Endothelial cell of umbilical vein (primary cell): Measurements from ENCODE around the gene LCTL. TPM values are rescaled to one million over a fixed set of nuclear protein-coding genes. Genes with fewer than 3 reads are reported as not detected.

Experiments
- BruUV-seq: library from RNA; stranded (reverse); fragments of 400-500 nt; replicated peaks from 2 replicates; lab custom pipeline; 2021; lab: Mats Ljungman, UMichigan
- CTCF ChIA-PET: fragments of 300-600, 350-600 bp; sonication (Branson Sonifier 250); formaldehyde crosslinking; loops from one replicate; lab custom pipeline; 2021; ENCODE audit warnings: antibody characterized with exemption, inconsistent platforms; lab: Charles Lee
- POLR2A ChIA-PET: fragments of 300-600, 350-600 bp; sonication (Branson Sonifier 250); formaldehyde crosslinking; loops from one replicate; lab custom pipeline; 2021; ENCODE audit warnings: antibody characterized with exemption, inconsistent platforms; lab: Charles Lee
- DNase-seq: peaks from one replicate; pipeline ENCODE4 v3.0.0-alpha.2; 2011; ENCODE audit warnings: low read depth, low spot score
- FAIRE-seq: peaks from 2 replicates; lab custom pipeline; 2011; peaks lifted over from hg19 to GRCh38; lab: Jason Lieb, UNC
- H2AFZ ChIP-seq: 2 replicates; pipeline ENCODE4 v1.6.0; 2012; ENCODE audit warnings: low read depth, low read length, control low read depth, inconsistent platforms
- H3K27ac ChIP-seq: 2 replicates; pipeline ENCODE4 v1.5.1; 2011; ENCODE audit warnings: low read depth, mild to moderate bottlenecking, control low read depth, low read length, moderate library complexity; ENCODE audit not compliant: insufficient read depth
- H3K27me3 ChIP-seq, 2 experiments: 2 replicates each; pipeline versions ENCODE4 v1.6.0 to v1.6.1; 2011; ENCODE audit warnings: low read length in 2 of 2, mixed read lengths in 1 of 2; ENCODE audit not compliant: control insufficient read depth in 2 of 2, insufficient read depth in 2 of 2
- H3K36me3 ChIP-seq, 2 experiments: 2 replicates in 1 of 2; 3 replicates in 1 of 2; pipeline ENCODE4 v1.5.1; 2011; ENCODE audit warnings: low read length in 2 of 2, mild to moderate bottlenecking in 1 of 2, moderate library complexity in 1 of 2; ENCODE audit not compliant: control insufficient read depth in 2 of 2, insufficient read depth in 2 of 2; ENCODE audit errors: extremely low read depth in 1 of 2
- H3K4me1 ChIP-seq: 3 replicates; pipeline ENCODE4 v1.5.1; 2011; ENCODE audit warnings: mild to moderate bottlenecking, low read length; ENCODE audit not compliant: control insufficient read depth, insufficient read depth; ENCODE audit errors: extremely low read depth
- H3K4me2 ChIP-seq: 2 replicates; pipeline ENCODE4 v1.6.1; 2011; ENCODE audit warnings: low read length, control low read depth, mixed read lengths; ENCODE audit not compliant: insufficient read depth
- H3K4me3 ChIP-seq, 3 experiments: fragments of 200-600 bp in 1 of 3; sonication (generic), shearing (Covaris generic) in 1 of 3; replicated peaks in 1 of 3; 2 replicates each; pipeline ENCODE4 v1.5.1; 2011 to 2016; ENCODE audit warnings: control low read depth in 3 of 3, low read length in 3 of 3, mild to moderate bottlenecking in 2 of 3, inconsistent platforms in 1 of 3, low read depth in 1 of 3, moderate library complexity in 1 of 3; ENCODE audit not compliant: insufficient read depth in 1 of 3
- H3K79me2 ChIP-seq: 2 replicates; pipeline ENCODE4 v1.6.0; 2012; ENCODE audit warnings: low read length, inconsistent platforms; ENCODE audit not compliant: control insufficient read depth, insufficient read depth
- H3K9ac ChIP-seq: replicated peaks from 2 replicates; pipeline ENCODE3; 2011; ENCODE audit warnings: low read length, control low read depth; ENCODE audit not compliant: insufficient read depth; ENCODE audit errors: extremely low read depth
- H3K9me1 ChIP-seq: replicated peaks from 3 replicates; pipeline ENCODE4 v1.6.0; 2011; ENCODE audit warnings: mild to moderate bottlenecking, low read length; ENCODE audit not compliant: control insufficient read depth, insufficient read depth; ENCODE audit errors: extremely low read depth
- H3K9me3 ChIP-seq: replicated peaks from 2 replicates; pipeline ENCODE4 v1.5.1; 2012; ENCODE audit warnings: low read length, inconsistent platforms; ENCODE audit not compliant: control insufficient read depth, insufficient read depth
- H4K20me1 ChIP-seq: replicated peaks from 2 replicates; pipeline ENCODE3; 2011; ENCODE audit warnings: mild to moderate bottlenecking, low read length; ENCODE audit not compliant: control insufficient read depth, insufficient read depth; ENCODE audit errors: extremely low read depth
- FOS ChIP-seq: IDR thresholded peaks from 2 replicates; pipeline ENCODE4 v1.6.1; 2011; ENCODE audit warnings: mild to moderate bottlenecking, low read length, moderate library complexity, borderline replicate concordance; ENCODE audit not compliant: insufficient read depth
- GATA2 ChIP-seq: IDR thresholded peaks from 2 replicates; pipeline ENCODE4 v1.7.0; 2011; ENCODE audit warnings: low read depth, mild to moderate bottlenecking, moderate library complexity, mixed read lengths, low read length; ENCODE audit not compliant: insufficient read length, insufficient read depth
- MAX ChIP-seq: IDR thresholded peaks from 2 replicates; pipeline ENCODE4 v1.6.1; 2011; ENCODE audit not compliant: insufficient read depth, insufficient read length
- MYC ChIP-seq: IDR thresholded peaks from one replicate; pipeline ENCODE4 v1.6.1; 2011; ENCODE audit warnings: mild to moderate bottlenecking, low read depth, low read length
- POLR2A ChIP-seq: IDR thresholded peaks from 2 replicates; pipeline ENCODE4 v1.6.1; 2012; ENCODE audit warnings: low read depth, mild to moderate bottlenecking, control low read depth, low read length
- dilution Hi-C: fragments of 300-500 bp; cut with MboI; formaldehyde crosslinking; loops from one replicate; pipeline ENCODE4 v1.15.0; 2019; ENCODE audit warnings: low sequenced_read_pairs; ENCODE audit not compliant: extremely low pct_ligation_motif_present
- intact Hi-C: fragments of 100-400 bp; cut with micrococcal nuclease; formaldehyde crosslinking; loops from one replicate; pipeline ENCODE4 v1.10.0; 2022
- polyA plus RNA-seq, 4 experiments: library from polyadenylated mRNA; depleted of rRNA in 3 of 4; stranded (reverse) in 3 of 4; unstranded in 1 of 4; fragments of >200 nt; gene quantifications; 2 replicates each; pipeline versions ENCODE4 v1.2.1 to v1.2.3, GENCODE V29; 2011 to 2012; ENCODE audit warnings: missing spikeins in 1 of 4
- total RNA-seq: library from RNA; stranded (reverse); gene quantifications from 2 replicates; pipeline ENCODE4 v1.2.3, GENCODE V29; 2021
- TF ChIP-seq, protein P1 (sequence below), 2 donors: IDR thresholded peaks; 1 replicate in 1 of 2; 2 replicates in 1 of 2; pipeline ENCODE4 v1.5.1; 2011; ENCODE audit warnings: low read length in 2 of 2, mild to moderate bottlenecking in 2 of 2, moderate library complexity in 2 of 2, control low read depth in 1 of 2, inconsistent platforms in 1 of 2, low read depth in 1 of 2; ENCODE audit not compliant: insufficient read depth in 1 of 2; ENCODE audit errors: extremely low read depth in 1 of 2

LCTL gene
- total and polyA plus RNA-seq, 2 donors (not counting 3 experiments of a cell fraction or from before 2014, with no cell fraction given) = 0.04 TPM; not detected in 1

- DNase-seq (no peak), FAIRE-seq (no peak)
- Histone ChIP-seq H3K4me3 (no peak overlapping the region), H4K20me1 (no peaks in the 10 kb centered on the region), H3K4me1 (peaks cover 6% of the 10 kb centered on the region), H3K79me2 (peaks cover 44% of the 10 kb centered on the region), H3K9me3 (no peaks in the 10 kb centered on the region), H2AFZ (no peak overlapping the region), H3K4me2 (no peak overlapping the region), H3K9me1 (no peaks in the 10 kb centered on the region), H3K27me3 (no peaks in the 10 kb centered on the region), H3K27ac (no peak overlapping the region), H3K36me3 (peaks cover 0 to 3% of the 10 kb centered on the region in 2 experiments), H3K9ac (no peak overlapping the region)
- dilution Hi-C loops = no loop called here
- BruUV-seq = no TSS peak
- intact Hi-C loops = no loop called here
- no peak for TF ChIP-seq MAX
- TF ChIP-seq FOS = no peak
- TF ChIP-seq, protein P1, sequence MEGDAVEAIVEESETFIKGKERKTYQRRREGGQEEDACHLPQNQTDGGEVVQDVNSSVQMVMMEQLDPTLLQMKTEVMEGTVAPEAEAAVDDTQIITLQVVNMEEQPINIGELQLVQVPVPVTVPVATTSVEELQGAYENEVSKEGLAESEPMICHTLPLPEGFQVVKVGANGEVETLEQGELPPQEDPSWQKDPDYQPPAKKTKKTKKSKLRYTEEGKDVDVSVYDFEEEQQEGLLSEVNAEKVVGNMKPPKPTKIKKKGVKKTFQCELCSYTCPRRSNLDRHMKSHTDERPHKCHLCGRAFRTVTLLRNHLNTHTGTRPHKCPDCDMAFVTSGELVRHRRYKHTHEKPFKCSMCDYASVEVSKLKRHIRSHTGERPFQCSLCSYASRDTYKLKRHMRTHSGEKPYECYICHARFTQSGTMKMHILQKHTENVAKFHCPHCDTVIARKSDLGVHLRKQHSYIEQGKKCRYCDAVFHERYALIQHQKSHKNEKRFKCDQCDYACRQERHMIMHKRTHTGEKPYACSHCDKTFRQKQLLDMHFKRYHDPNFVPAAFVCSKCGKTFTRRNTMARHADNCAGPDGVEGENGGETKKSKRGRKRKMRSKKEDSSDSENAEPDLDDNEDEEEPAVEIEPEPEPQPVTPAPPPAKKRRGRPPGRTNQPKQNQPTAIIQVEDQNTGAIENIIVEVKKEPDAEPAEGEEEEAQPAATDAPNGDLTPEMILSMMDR (IDR thresholded peaks at IDR 0.05; ENCODE audit: extremely low read depth in 1 of 2, insufficient read depth in 1 of 2, low read depth in 1 of 2, low read length in 2 of 2) = no peak
- TF ChIP-seq GATA2 = no peak
- no peak for TF ChIP-seq MYC
- TF ChIP-seq POLR2A = no peak
- CTCF ChIA-PET = no interaction called here
- POLR2A ChIA-PET = no interaction called here
Measured at GRCh38 chr15:66508293-66508883, 57.4 kb downstream of the LCTL start.
